ENCODE results near the gene CTNNA3.

CTNNA3 gene

DNA sequence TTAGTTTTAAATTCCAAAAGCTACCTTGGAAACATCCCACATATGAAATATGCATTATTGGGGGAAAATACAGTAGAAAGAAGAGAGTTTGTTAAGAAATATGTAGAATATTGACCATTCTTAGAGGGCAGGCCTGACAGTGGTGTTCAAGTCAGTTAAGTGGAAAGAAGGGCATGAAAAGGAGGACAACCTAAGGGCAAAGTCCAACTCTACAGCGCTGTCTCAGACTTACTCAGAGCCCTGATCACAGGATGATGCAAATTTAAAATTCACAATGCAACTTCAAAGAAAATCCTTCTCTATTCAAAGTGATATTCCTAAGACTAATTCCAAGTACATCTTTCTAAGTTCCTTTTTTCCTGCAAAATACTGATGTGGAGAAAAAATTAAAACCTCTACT, 909.3 kb downstream of the CTNNA3 start:
- no peak for DNase-seq

DNA sequence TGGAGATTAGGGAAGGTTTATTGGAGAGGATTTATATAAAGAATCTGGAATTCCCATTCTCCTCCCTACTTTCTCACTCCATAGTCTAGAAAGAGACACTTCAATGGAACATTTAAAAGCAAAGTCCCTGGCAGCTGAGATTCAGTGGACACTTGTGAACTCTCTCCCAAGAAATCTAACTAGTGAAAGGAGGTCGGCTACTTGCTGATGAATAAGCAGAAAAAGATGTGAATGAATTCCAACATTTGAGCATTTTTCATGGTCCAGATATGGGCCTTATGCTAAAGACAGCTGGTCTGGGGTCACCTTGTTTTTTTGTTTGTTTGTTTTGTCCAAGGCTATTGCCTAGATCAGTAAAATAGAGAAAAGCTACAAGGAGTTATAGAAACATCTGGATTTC, 911.2 kb downstream of the CTNNA3 start:
- no peak for DNase-seq

DNA sequence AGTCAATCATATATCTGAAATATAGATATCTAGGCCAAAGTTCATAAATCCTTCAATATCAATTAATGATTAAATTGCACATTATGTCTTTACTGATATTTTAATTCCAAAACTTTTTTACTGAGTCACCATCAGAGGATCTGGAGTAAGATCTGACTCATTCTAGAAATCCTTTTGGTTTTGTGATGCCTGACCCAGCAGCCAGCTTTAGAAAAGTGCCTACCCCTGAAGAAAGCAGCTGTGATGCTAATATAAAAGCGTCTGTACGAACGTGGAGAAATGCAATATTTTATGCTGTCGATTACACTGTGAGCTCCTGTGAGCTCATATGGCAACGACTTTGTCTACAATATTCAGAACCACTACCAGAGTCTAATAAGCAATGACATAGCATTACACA, 912.7 kb downstream of the CTNNA3 start:
- DNase-seq = no peak

DNA sequence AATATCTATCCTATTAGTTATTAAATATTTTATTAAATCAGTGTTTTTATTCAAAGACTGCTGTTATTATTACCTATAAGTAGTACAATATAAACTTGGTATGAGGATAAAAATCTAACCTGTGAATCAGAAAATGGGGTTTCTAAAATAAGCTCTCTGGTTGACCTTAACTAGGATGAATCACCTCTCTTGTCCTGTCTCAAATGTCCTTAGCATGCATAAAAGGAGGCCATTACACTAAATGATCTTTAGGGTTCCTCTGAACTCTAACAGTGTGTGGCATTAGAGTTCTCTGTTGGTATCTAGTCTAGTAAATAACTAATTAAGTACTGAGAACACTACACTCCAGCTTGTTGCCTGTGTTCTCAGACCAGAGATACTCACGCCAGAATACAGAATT, 913.2 kb downstream of the CTNNA3 start:
- DNase-seq = no peak

DNA sequence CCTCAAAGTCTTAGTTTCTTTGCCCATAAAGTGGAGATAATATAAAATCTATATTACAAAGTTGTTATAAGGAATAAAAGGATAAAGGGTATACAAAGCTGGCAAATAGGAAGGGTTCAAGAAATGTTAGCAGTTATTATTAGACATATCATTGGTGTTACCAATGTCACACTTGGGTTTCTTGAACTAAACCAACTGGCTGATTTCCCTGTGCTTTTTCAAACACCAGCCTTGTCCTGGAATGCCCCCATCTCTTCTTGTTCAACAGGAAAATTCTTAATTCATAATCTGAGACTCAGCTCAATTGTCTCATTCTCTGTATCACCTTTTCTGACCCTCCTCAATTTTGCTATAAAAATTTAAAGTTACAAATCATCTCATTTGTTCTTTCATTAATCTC, 913.9 kb downstream of the CTNNA3 start:
- DNase-seq = no peak

GRCh38 chr10:66780796-66781195, 915.2 kb downstream of the CTNNA3 start:
- DNase-seq = no peak

- no peak for DNase-seq
These were observed 917.6 kb downstream of the CTNNA3 start for GRCh38 chr10:66778351-66778750.

- DNase-seq = no peak
These were observed 918.3 kb downstream of the CTNNA3 start for GRCh38 chr10:66777665-66778064.

DNA sequence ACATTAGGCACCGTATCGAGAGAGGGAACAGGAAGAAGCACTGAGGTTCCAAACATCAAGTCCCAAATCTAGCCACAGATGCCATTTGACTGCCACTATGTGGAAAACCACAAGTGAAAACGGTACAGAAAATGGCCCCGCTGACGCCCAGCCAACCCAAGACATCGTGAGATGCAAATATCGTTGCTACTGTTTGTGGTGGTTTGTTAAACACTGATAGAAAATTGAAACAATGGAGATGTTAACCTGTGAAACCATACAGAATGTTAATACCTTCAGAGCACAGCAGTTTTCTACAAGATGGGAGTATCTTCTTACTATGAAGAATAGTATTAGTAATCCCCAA, 922.5 kb downstream of the CTNNA3 start:
- DNase-seq = no peak

GRCh38 chr10:66772548-66773471, 923.2 kb downstream of the CTNNA3 start:
- no peak for DNase-seq

DNA sequence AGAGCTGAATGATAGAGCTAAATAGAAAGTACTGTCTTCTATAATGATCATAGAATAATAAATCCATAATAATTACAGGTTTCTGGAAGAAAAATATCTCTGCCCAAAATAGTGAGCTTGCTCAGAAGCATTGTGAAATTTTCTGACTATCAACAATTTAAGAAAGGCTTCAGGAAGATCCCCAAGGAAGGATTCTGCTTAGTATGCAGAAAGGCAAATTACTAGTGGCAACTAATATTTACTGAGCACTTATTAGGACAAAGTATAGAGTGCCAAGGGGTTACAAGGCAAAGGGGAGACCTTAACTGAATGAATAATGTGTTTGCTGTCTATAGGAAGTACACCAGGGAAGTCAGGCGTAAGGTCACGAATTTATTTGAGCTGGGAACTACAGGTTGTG, 928.3 kb downstream of the CTNNA3 start:
- DNase-seq = no peak

DNA sequence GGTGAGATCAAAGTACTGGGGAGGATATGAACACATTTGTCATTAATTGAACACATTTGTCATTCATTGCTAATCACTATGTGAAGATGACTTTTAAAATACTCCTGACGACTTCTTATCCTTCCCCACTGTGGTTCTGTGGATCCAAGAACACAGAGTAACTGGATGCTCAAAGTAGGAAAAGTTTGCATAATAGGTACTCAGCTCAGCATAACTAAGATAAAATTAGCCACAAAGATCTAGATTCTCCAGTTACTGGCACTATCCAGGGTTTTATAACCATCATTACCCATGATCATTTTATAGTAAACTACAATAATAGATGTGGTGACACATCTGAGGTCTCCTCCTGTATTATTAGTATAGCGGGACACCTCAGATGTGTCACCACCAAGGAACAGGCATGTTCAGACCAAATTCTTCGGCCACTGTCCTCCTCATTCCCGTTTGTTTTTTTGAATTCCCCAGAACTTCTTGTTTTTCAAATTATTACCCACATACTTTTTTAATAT, 933.7 kb downstream of the CTNNA3 start:
- no peak for DNase-seq

GRCh38 chr10:66760941-66761340, 935.1 kb downstream of the CTNNA3 start:
- DNase-seq = no peak

DNA sequence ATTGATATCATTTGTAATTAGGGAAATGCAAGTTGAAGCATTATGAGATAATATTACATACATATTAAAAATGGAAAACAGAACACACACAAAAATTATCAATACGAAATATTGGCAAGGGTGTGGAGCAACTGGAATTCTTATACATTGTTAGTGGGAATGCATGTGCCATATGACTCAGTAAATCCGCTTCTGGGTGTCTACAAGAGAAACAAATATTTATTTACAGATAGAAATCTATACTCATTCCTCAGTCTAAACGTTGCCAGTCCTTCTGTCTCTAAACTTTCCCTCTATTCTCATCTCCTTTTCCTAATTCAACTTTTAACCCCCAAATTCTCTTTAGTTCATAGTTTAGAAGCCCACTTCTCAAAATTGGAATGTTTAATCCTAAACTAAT, 940.5 kb downstream of the CTNNA3 start:
- no peak for DNase-seq

- DNase-seq = no peak
These were observed 943.3 kb downstream of the CTNNA3 start for GRCh38 chr10:66752714-66753113.

GRCh38 chr10:66748217-66748616, 947.8 kb downstream of the CTNNA3 start:
- DNase-seq = no peak

DNA sequence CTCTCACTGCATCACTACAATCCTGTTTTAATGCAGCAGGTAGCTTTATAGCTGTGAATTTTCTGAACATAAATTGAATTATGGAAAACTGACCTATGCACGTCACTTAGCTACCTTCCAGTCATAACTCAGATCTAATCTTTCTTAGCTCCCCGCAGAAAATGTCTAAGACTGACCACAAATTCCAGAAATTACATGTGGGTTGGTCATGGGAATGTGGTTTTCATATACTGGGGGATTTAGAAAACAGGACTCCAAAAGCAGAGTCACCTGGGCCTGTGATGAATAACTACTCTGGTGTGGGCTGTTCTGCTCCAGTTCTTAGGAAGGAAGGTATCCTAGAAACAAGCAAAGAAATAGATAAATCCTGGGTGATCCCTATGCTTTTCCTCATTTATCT, 948.5 kb downstream of the CTNNA3 start:
- no peak for DNase-seq

GRCh38 chr10:66746711-66747110, 949.3 kb downstream of the CTNNA3 start:
- no peak for DNase-seq

DNA sequence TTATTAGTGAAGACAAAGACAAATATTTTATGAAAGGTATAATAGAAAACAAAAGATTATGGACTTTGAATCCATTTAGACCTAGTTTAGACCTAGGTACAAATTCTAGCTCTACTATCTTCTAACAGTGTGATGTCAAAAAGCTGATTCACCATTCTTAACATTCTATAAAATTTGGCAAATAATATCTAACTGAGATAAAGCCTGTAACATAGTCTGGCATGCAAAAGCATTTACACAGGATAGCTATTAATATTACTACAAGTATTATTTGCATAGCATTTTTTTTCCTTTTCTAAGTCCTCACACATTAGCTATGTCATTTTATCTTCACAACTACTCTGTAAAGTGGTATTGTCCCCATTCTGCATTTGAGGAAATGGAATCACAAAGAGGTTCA, 949.7 kb downstream of the CTNNA3 start:
- DNase-seq = no peak

DNA sequence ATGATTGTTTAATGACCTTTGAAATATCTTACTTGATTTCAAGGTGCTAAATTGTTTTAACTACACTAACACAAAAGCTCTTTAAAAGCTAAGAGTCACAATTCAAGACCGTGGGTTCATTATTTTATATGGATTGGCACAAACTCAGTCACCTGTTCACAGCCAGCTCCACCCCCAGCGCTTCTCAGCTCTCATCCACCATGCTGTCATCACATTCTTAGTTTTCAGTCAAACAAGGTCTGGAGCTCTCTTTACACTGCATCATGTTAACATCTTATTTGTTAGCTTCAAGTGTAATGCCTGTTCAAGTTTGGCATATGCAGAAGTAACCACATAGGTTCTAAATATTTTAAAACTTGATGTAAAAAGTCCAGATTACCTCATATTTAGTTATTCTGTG, 951.1 kb downstream of the CTNNA3 start:
- no peak for DNase-seq

DNA sequence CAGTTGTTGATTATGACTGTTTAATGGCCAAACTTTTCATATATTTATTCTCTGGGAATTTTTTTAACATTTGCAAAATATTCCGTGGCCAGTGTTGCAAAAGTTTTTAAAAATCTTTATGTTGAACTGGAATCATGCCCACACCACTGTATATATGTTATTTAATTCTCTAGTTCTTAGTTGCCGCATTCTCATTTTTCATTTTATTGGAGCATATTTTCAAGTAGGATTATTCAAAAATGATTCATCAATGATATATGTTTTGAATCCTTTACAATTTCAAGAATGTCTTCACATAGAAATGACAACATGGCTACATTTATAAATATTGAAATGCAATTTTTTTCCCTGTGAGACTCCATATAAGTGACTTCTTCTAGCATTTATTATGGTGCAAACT, 958.8 kb downstream of the CTNNA3 start:
- no peak for DNase-seq

DNA sequence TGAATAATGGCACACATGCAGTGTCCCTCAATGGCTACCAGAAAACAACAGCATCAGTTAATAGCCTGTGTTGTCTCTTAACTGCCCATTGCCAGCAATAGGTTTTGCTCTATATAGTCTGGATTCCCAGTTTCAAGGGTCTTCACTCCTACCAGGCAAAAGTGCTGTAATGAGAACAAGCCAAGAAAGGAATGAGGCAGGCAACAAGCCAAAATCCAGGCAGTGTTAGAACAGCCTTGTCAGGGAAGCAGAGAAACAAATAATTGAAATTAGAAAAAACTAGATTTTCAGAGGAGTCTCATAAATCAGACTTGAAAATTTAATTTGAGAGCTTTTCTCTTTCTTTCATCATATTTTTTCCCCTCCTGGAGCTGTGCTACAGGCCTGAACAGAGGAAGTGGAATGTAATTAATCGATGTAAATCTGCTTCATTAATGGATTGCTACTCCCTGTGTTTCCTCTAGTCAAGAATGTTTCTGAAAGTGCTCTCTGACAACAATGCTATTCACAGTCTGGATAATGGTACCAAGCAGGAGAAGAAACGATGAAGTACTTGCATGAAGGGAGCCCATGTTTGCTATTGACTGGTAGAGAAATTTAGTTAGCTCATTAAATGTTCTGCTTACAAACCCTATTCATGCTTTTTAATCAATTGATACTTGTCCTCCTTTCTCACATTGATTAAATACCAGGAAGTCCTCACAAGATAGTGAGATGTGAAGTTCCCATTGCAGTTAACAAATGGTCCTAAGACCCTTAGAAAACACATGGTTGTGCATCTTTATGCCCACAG, 972.2 kb downstream of the CTNNA3 start:
- DNase-seq = no peak

DNA sequence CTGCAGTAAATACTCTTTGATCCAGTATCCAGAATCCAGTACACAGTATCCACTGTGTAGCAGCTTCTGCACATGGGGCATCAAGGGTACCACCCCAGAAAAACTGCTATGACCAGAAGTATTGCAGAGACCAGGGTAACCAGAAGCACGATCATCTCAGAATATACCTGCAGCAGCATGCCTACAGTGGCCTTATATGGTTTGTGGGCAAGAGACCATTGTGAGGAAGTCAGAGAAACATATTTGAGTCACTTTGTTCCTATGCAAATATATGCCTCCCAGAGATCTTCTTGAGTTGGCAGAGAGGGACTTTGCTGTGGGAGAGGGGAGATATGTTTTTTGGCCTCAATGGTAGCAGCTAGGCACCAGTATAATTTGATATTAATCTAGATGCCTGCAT, 976.5 kb downstream of the CTNNA3 start:
- DNase-seq = no peak

All from NCI-H1105 (cell line).